Activated T-cell treated with anti-CD3 and anti-CD28 coated beads, Interleukin-2, amount 50 U/mL, for 4 hours (primary cell): ENCODE results near the gene HDGFL1. TPM values are rescaled to one million over a fixed set of nuclear protein-coding genes. Genes with fewer than 3 reads are reported as not detected.

Experiments used
- ATAC-seq, 2 donors: fragments of 200-7000 bp; cut with Tn5 transposase; one replicate each; pipeline ENCODE4 v1.10.0; 2021
- DNase-seq: peaks from one replicate; pipeline ENCODE4 v3.0.0-alpha.2; 2020
- H3K27me3 Mint-ChIP-seq: one replicate; pipeline ENCODE4 v1.8.0; 2021; ENCODE audit warnings: low read depth, mixed read lengths
- H3K36me3 Mint-ChIP-seq: one replicate; pipeline ENCODE4 v1.8.0; 2022; ENCODE audit warnings: mixed read lengths; ENCODE audit not compliant: insufficient read depth
- H3K4me1 Mint-ChIP-seq: one replicate; pipeline ENCODE4 v1.8.0; 2021; ENCODE audit warnings: low read depth, mixed read lengths
- H3K4me3 Mint-ChIP-seq: one replicate; pipeline ENCODE4 v1.8.0; 2021; ENCODE audit warnings: mild to moderate bottlenecking, moderate library complexity, mixed read lengths
- H3K9me3 Mint-ChIP-seq: one replicate; pipeline ENCODE4 v1.8.0; 2021; ENCODE audit warnings: mixed read lengths
- total RNA-seq, 3 donors: library from RNA; stranded (reverse); gene quantifications; one replicate each; pipeline ENCODE4 v1.2.1, GENCODE V29; 2021

The HDGFL1 gene
- total RNA-seq, 3 donors from 2014 or later, result not detected

DNA sequence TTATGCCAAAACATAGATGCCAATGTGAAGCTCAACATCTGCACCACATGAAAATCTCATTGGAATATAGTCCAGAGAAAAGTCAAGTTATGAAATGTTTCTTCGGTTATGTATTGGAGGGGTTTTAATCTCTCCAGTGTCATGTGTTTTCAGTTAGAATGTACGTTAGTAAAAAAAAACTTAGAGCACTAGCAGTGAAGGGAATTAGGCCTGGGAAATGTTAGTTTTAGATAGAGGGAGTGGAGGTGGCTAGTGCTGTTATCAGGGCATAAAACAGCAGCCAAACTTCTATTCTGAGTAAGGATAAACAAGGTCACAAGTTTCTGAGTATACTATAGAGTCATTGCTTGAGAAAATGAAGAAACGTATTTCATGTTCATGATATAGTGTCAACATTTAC, 42.9 kb downstream of the HDGFL1 start:
- Mint-ChIP-seq H3K4me1 (no peaks in the 10 kb centered on the region), H3K36me3 (no peaks in the 10 kb centered on the region)
- ATAC-seq, result no peak

DNA sequence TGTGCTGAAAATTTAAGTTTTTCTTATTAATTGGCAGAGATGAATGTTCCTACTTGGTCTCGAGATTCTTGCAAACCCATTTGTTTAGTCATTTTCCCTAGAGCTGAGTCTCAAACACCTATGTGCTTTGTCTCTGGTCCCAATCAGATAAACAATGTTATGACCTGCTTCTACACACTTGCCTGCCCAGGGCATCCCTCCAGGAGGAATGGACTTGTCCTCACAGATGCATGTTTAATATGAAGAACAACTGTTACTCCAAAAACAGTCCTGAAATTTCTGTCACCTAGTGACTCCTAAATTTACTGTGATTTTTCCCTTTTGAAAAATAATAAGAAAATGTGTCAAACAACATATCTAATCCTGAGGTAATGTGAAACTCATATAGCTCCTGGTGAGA, 43.7 kb downstream of the HDGFL1 start:
- H3K27me3 Mint-ChIP-seq, result no peaks in the 10 kb centered on the region
- H3K9me3 Mint-ChIP-seq, result peaks cover 4% of the 10 kb centered on the region
- no peak overlapping the region for H3K4me3 Mint-ChIP-seq
- H3K36me3 Mint-ChIP-seq, result no peaks in the 10 kb centered on the region
- DNase-seq (no peak), ATAC-seq (no peak)
- H3K4me1 Mint-ChIP-seq, result no peaks in the 10 kb centered on the region

More for the DNA sequence above, 42.9 kb downstream of the HDGFL1 start:
- no peak for DNase-seq
- H3K27me3 Mint-ChIP-seq, result no peaks in the 10 kb centered on the region
- H3K9me3 Mint-ChIP-seq, result peaks cover 4% of the 10 kb centered on the region
- H3K4me3 Mint-ChIP-seq, result no peak overlapping the region

DNA sequence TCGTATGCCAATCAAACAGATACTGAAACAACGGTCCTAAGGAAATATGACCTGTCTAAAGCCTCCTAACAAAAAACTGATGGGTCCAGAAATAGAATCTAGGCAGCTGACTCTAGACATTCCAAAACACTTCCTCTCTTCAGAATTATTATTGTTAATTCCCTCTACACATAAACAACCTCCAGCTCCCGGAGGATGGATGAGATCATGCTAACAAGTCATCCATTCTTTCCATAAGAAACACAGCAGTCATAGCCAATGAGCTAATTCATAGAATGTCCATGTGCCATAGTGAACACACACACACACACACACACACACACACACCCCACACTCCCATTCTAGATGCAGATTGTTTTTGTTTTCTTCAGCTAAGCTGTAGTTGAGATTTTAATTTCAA, 44.3 kb downstream of the HDGFL1 start:
- Mint-ChIP-seq H3K9me3 (peaks cover 5% of the 10 kb centered on the region), H3K36me3 (no peaks in the 10 kb centered on the region), H3K4me1 (no peaks in the 10 kb centered on the region), H3K4me3 (no peak overlapping the region), H3K27me3 (no peaks in the 10 kb centered on the region)
- DNase-seq (no peak), ATAC-seq (no peak)

DNA sequence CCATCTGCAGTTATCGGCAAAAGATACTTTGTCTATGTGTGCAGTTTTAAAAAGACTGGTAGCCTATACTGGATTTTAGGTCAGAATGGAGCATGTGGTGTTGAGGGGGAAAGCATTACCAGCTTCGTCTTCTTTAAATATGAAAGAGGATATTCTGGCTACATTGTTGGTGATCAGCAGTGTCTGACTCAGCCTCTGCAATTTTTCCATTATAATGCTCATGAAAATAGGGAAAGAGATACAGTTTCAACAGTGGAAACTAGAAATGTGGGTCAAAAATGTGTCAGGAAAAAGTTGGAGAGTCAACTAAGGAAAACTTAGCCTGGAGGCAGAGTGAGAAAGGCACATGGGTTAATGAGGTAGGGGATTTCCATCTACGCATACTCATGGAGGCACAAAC, 45.2 kb downstream of the HDGFL1 start:
- Mint-ChIP-seq H3K4me3 (no peak overlapping the region), H3K27me3 (no peaks in the 10 kb centered on the region), H3K9me3 (peaks cover 10% of the 10 kb centered on the region), H3K36me3 (no peaks in the 10 kb centered on the region), H3K4me1 (no peaks in the 10 kb centered on the region)
- no peak for DNase-seq
- ATAC-seq, result no peak

DNA sequence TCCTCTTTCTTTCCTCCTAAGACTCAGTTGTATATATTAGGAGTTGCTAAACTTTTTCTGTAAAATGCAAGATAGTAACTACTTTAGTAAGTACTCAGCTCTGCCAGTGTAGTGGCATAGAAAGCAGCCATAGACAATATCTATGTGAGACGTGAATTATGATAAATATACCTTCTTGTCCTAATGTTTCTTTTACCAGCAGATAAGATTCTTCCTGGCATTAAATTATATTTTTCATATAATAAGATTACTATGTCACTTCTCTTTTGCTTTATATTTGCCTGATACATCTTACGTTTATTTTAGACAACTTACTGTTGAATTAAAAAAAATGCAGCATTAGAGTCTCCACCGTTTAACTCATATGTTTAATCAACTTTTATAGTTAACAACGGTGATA, 51.7 kb downstream of the HDGFL1 start:
- H3K4me3 Mint-ChIP-seq, result no peak overlapping the region
- peaks cover 6% of the 10 kb centered on the region for H3K9me3 Mint-ChIP-seq
- no peaks in the 10 kb centered on the region for H3K36me3 Mint-ChIP-seq
- no peak for DNase-seq
- no peaks in the 10 kb centered on the region for H3K4me1 Mint-ChIP-seq
- no peaks in the 10 kb centered on the region for H3K27me3 Mint-ChIP-seq
- ATAC-seq, result no peak
